ENCODE measurements around the gene CSGALNACT2.
"Not testable (repeated sequence)": the region's sequence is repeated elsewhere in the genome, so short reads cannot be mapped to it uniquely, and the experiment has no call there.

CSGALNACT2 gene

GRCh38 chr10:43170491-43170890, 32.2 kb downstream of the CSGALNACT2 start:
- no peak for DNase-seq (ENCODE audit: insufficient read length, low spot score)
- TF ChIP-seq CTCF (IDR thresholded peaks at IDR 0.05; ENCODE audit: insufficient read depth, missing control alignments) = no peak
- no peak for FAIRE-seq

GRCh38 chr10:43172645-43173044, 34.4 kb downstream of the CSGALNACT2 start:
- no peak for FAIRE-seq
- no peak for DNase-seq (ENCODE audit: insufficient read length, low spot score)
- TF ChIP-seq CTCF (IDR thresholded peaks at IDR 0.05; ENCODE audit: insufficient read depth, missing control alignments) = no peak

GRCh38 chr10:43173120-43173519, 34.9 kb downstream of the CSGALNACT2 start:
- no peak for FAIRE-seq
- TF ChIP-seq CTCF (IDR thresholded peaks at IDR 0.05; ENCODE audit: insufficient read depth, missing control alignments) = no peak

GRCh38 chr10:43174969-43175368, 36.7 kb downstream of the CSGALNACT2 start:
- TF ChIP-seq CTCF (IDR thresholded peaks at IDR 0.05; ENCODE audit: insufficient read depth, missing control alignments) = no peak
- no peak for DNase-seq (ENCODE audit: insufficient read length, low spot score)
- FAIRE-seq = no peak

More at GRCh38 chr10:43173120-43173519, 34.9 kb downstream of the CSGALNACT2 start:
- no peak for DNase-seq (ENCODE audit: insufficient read length, low spot score)

GRCh38 chr10:43176271-43176670, 38.0 kb downstream of the CSGALNACT2 start:
- no peak for FAIRE-seq
- DNase-seq (ENCODE audit: insufficient read length, low spot score) = no peak
- no peak for TF ChIP-seq CTCF (IDR thresholded peaks at IDR 0.05; ENCODE audit: insufficient read depth, missing control alignments)

- DNase-seq (ENCODE audit: insufficient read length, low spot score) (no peak), FAIRE-seq (no peak)
- TF ChIP-seq CTCF (IDR thresholded peaks at IDR 0.05; ENCODE audit: insufficient read depth, missing control alignments) = no peak
Measured at GRCh38 chr10:43177595-43177994, 39.4 kb downstream of the CSGALNACT2 start.

- no peak for DNase-seq (ENCODE audit: insufficient read length, low spot score)
- TF ChIP-seq CTCF (IDR thresholded peaks at IDR 0.05; ENCODE audit: insufficient read depth, missing control alignments) = no peak
- no peak for FAIRE-seq
Measured at GRCh38 chr10:43181146-43181545, 42.9 kb downstream of the CSGALNACT2 start.

- FAIRE-seq; DNase-seq (ENCODE audit: insufficient read length, low spot score): not testable (repeated sequence)
Measured at GRCh38 chr10:43183764-43184163, 45.5 kb downstream of the CSGALNACT2 start.

All from D721Med (cell line).